Fibroblast of skin of scalp (primary cell): ENCODE measurements around the gene RYR3.

Experiments used
- DNase-seq: peaks from one replicate; pipeline ENCODE4 v3.0.0-alpha.2; 2013

The RYR3 gene

DNA sequence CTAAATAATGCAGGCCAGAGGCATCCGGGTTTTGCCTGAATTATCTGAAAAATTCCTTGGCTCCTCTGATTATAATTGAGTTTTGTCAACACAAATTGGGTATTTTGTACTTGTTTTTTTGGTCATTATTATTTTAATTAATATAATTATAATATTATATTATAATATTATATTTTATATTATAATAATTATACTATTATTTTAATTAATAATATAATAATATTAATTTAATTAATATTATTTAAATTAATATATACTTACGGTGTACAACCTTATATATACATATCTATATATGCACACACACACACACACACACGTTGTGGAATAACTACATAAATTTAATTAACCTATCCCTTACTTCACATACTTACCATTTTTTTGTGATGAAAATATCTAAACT, 73.5 kb downstream of the RYR3 start:
- no peak for DNase-seq

GRCh38 chr15:33392453-33392852, 81.7 kb downstream of the RYR3 start:
- no peak for DNase-seq

DNA sequence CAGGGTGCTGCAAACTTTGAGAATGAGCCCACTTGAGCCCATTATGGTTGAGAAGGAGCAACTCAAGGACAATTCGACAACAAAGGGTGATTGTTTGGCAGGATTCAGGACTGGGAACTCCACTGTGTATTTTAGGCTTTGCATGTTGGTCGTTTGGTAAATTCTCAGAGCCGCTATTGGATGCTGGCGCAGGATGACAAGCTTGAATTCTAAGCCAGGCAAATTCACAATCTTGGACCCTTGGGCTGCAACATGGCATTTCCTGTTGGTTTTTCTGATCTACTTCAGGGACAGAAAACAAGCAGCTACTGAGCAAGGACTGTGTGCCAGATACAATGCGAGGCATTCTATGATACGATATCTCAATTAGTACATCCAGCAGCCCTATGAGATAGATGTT, 82.8 kb downstream of the RYR3 start:
- DNase-seq, result no peak

DNA sequence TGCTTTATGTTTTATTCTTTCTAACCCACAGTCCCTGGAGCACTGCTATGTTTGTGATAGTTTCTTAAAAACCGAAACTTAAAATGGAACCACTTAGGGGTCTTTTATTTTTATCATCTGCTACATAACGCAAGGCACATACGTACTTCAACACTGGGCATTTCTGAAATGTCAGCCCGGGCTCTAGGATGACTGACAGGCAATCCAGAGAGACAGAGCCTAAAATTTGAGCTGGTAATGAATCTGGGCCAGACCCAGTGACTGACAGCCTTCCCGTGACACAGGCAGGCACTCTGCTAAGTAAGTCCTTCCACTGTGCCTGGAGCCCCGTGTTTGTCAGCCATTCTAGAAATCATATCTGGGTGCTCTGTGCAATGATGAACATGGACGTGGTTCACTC, 84.6 kb downstream of the RYR3 start:
- no peak for DNase-seq

DNA sequence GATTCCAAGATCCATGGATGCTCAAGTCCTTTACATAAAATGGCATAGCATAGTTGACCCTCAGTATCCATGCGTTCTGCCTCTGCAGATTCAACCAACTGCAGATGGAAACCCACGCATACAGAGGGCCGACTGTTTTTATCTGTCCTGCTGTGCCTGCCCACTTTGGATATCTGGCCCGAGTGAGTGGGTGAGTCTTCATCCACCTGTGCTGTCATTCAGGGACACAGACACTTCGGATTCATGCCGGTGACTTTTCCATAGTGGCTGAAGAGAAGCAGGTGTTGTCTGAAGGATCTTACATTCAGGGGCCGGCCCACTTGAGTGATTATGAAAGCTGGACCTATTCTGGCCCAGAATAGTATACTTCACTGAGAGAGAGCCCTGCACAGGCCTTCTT, 85.1 kb downstream of the RYR3 start:
- no peak for DNase-seq

- no peak for DNase-seq
Observed at GRCh38 chr15:33396475-33396874, 85.7 kb downstream of the RYR3 start.

- DNase-seq, result no peak
Observed at GRCh38 chr15:33398555-33398954, 87.8 kb downstream of the RYR3 start.

GRCh38 chr15:33400941-33401340, 90.2 kb downstream of the RYR3 start:
- DNase-seq, result no peak

DNA sequence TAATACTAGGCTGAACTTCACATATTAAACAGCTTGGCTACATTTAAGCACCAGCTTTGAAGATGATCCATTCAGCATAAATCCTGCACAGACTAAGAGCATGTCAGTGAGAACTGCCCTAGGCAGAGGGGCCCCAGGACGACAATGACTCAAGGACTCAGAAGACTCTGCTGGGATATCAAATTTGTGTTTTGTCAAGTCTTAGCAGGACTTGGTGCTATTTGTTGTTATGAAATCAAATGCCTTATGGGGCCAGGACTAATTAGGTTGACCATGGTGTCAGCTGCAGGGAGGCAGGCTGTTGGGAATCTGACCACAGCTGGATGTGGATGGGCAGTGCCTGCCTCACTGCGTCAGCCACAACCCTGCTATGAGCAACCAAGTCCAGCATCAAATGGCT, 91.8 kb downstream of the RYR3 start:
- DNase-seq, result no peak

- no peak for DNase-seq
Observed at GRCh38 chr15:33405096-33405495, 94.3 kb downstream of the RYR3 start.

GRCh38 chr15:33411596-33412540, 101.1 kb downstream of the RYR3 start:
- no peak for DNase-seq

DNA sequence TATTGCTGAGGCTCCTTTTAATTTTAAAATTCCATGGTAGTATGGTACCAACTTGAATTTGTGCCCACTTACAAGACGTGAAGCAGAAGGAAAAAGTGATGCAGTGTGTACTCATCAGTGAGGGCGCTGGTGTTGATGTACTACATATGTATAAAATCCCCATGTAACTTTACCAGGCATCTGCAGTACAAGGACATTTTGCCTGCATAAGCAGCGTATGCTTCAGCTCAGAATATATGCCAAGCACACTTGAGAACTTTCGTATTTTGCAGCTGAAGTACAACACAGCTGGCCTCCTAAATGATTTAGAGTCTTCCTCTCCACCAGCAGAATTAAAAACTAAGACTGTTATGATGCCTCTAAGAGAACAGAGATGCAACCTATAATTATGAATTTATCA, 108.9 kb downstream of the RYR3 start:
- DNase-seq, result no peak

DNA sequence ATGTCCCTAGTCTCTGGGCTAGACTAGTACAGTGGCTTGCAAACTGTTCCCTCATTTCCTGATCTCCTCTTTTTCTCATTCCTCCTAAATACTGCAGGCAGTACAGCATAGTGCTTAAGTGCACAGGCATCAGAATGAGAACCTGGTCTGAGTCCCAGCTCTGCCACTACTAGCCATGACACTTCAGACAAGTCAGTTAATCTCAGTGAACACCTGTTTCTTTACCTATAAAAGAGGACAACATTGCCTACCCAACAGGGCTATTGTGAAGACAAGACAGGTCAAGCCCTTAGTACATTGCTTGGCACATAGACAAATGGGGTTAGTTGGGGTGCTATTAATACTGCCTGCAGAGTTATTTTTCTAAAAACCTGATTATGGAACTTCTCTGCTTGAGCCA, 113.3 kb downstream of the RYR3 start:
- no peak for DNase-seq

- peak; percentile 0 for DNase-seq
Observed at GRCh38 chr15:33425142-33425541, 114.4 kb downstream of the RYR3 start.

DNA sequence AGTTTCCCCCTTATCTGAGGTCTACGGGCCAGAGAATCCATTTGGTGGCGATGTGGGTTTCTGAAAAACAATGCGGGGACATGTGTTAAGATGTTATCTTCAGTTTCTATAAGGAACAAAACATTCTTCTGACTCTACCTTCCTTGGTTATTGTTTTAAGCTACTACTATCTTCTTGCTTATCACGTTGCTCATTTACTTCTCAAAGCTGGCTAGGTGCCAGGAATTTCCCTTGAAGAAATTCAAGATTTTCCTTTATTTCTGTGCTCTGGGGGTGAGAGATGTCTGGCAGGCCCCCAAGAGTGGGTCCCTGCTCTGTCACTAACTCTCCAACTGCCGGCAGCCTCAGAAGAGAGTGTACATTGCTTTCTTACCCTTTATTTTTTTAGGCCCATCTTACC, 119.8 kb downstream of the RYR3 start:
- DNase-seq, result no peak

DNA sequence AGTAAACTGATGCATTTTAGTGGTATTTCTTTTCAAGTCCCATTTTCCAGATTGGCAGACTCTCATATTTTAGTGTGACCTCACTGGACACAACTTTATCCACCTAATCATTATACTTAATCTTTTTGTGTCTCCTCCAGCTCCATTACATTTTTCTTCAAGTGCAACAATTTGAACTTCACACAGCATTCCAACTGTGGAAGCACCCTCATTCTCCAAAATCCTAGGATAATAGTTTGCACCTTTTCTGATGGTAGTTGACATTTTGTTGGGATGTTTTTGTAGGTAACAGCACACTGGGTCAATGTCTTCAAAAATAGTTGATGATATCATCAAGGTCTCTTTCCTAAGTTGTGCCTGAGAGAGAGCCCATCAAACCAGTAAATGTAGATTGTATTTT, 123.1 kb downstream of the RYR3 start:
- no peak for DNase-seq

DNA sequence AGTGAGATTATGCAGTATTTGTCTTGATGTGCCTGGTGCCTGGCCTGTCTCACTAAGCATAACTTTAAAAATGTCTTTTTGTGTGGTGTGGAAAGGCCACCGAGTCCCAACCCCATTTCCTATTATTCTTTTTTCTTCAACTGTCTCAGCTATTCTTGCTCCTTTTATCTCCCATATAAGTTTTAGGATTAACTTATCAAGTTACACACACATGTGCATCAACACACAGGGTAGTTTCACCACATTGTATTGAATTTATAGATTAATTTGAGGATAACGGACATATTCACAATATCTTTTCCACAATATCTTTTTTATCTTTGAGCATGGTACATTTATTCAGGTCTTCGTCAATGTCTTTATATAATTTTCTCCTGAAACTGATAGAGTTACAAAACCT, 127.6 kb downstream of the RYR3 start:
- DNase-seq, result no peak

DNA sequence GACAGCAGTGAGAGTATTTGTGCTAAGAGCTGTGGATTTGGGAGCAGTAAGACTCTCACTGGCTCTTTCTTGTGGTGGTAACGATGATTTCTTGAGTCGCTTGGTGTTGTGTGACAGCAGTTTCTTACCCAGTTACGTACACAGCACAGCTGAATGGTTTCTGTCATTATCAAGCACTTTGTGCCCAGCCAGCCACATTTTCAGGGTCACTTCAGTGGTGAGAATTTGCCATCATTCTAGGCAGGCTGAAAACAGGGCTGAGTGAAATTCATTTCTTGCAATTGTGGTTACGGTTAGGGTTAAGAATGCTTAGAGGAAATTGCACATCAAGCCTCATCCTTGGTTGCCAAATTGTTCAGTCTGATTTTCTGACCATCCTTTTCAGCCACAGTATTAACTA, 130.1 kb downstream of the RYR3 start:
- DNase-seq, result no peak

GRCh38 chr15:33442449-33442848, 131.7 kb downstream of the RYR3 start:
- DNase-seq, result no peak

GRCh38 chr15:33443708-33444107, 132.9 kb downstream of the RYR3 start:
- no peak for DNase-seq

DNA sequence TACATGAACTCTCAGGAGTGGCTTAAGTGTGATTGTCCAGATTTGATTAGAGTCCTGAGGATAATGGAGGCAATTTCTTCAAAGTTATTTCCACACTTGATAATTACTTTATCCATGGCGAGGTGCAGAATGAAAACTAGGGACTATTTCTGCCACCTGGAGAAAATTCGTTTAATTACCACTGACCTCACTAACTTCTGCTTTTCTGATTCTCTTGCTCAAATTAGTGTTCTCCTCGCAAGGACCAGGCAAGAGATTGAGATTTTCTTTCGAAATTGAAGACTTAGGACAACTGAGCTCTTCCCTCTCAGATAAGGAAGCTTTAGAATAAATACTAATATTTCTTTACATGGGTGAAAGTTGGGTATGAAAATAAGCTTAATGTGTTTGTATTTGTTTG, 135.2 kb downstream of the RYR3 start:
- no peak for DNase-seq

DNA sequence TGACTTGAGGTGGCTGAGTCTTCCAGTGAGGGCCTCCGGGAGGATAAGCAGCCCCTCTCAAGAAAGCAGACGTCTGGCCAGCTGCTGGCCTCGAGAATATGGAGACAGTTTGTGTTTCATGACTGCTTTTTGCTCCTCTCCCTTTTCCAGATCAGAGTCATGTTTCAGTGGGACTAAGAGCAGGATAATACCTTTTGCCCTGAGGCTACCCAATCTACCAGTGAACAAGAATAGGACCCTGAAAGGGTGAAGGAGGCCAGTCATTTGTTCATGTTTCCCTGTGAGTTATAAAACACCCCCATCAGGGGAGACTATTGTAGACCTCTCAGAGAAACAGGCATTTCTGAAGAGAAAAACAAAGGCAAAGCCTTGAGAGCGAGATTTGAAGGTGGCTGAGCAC, 137.4 kb downstream of the RYR3 start:
- no peak for DNase-seq

- no peak for DNase-seq
Observed at GRCh38 chr15:33448961-33449606, 138.3 kb downstream of the RYR3 start.

- no peak for DNase-seq
Observed at GRCh38 chr15:33449810-33450209, 139.0 kb downstream of the RYR3 start.
